HepG2 (cell line): ENCODE data around the gene RPS2. TPM values are rescaled to one million over a fixed set of nuclear protein-coding genes. Genes with fewer than 3 reads are reported as not detected.
A peak's percentile ranks its signal among the peaks of the same experiment; 100 is the strongest.

Source experiments
- CBX5 ChIP-seq: sonication (generic); formaldehyde crosslinking; IDR thresholded peaks from 2 replicates; pipeline ENCODE4 v1.4.0; 2020; ENCODE audit warnings: missing genetic modification reagents, borderline replicate concordance
- CHD2 ChIP-seq: IDR thresholded peaks from 2 replicates; pipeline ENCODE4 v1.6.1; 2011; ENCODE audit warnings: low read depth, low read length, improper control_type of control experiment
- CREM ChIP-seq, 2 experiments: sonication (generic) in 1 of 2; formaldehyde crosslinking in 1 of 2; IDR thresholded peaks; 2 replicates each; pipeline versions ENCODE4 v1.4.0 to v1.6.1; 2016 to 2020; ENCODE audit warnings: antibody characterized with exemption in 1 of 2, mild to moderate bottlenecking in 1 of 2, missing genetic modification reagents in 1 of 2
- FOXM1 ChIP-seq: sonication (generic); formaldehyde crosslinking; IDR thresholded peaks from 2 replicates; pipeline ENCODE4 v1.5.0; 2020; ENCODE audit warnings: missing genetic modification reagents
- HMG20A ChIP-seq: IDR thresholded peaks from 2 replicates; pipeline ENCODE4 v1.6.1; 2016; ENCODE audit warnings: borderline replicate concordance
- HNRNPK ChIP-seq: fragments of 200-400 bp; formaldehyde crosslinking; IDR thresholded peaks from 2 replicates; pipeline ENCODE4 v1.6.1; 2018; ENCODE audit warnings: low read length, low read depth, moderate library complexity, mild to moderate bottlenecking; ENCODE audit not compliant: poor library complexity, severe bottlenecking
- JUN ChIP-seq: sonication (generic); formaldehyde crosslinking; IDR thresholded peaks from 2 replicates; pipeline ENCODE4 v1.4.0; 2020; ENCODE audit warnings: mild to moderate bottlenecking, missing genetic modification reagents
- MTF1 ChIP-seq: sonication (generic); formaldehyde crosslinking; IDR thresholded peaks from 2 replicates; pipeline ENCODE4 v1.5.0; 2020; ENCODE audit warnings: missing genetic modification reagents
- NCOR1 ChIP-seq: fragments of 200-600 bp; sonication (generic); IDR thresholded peaks from 2 replicates; pipeline ENCODE4 v1.7.0; 2017; ENCODE audit warnings: antibody characterized with exemption, low read length, borderline replicate concordance
- NFYB ChIP-seq: sonication (generic); formaldehyde crosslinking; IDR thresholded peaks from 2 replicates; pipeline ENCODE4 v1.4.0; 2020; ENCODE audit warnings: missing genetic modification reagents
- RELA ChIP-seq: sonication (generic); formaldehyde crosslinking; IDR thresholded peaks from 2 replicates; pipeline ENCODE4 v1.4.0; 2020; ENCODE audit warnings: missing genetic modification reagents
- SCMH1 ChIP-seq: sonication (generic); formaldehyde crosslinking; IDR thresholded peaks from 2 replicates; pipeline ENCODE4 v1.9.0; 2021; ENCODE audit warnings: missing genetic modification reagents, mild to moderate bottlenecking, borderline replicate concordance
- SP5 ChIP-seq: IDR thresholded peaks from 2 replicates; pipeline ENCODE4 v1.6.1; 2016; ENCODE audit warnings: low read depth, borderline replicate concordance
- TRIM24 ChIP-seq: sonication (generic); formaldehyde crosslinking; IDR thresholded peaks from 2 replicates; pipeline ENCODE4 v1.8.0; 2022; ENCODE audit warnings: mild to moderate bottlenecking, missing genetic modification reagents
- ZNF572 ChIP-seq: sonication (generic); formaldehyde crosslinking; IDR thresholded peaks from 2 replicates; pipeline ENCODE4 v1.5.1; 2020; ENCODE audit warnings: mild to moderate bottlenecking, missing genetic modification reagents
- ZNF709 ChIP-seq: sonication (generic); formaldehyde crosslinking; IDR thresholded peaks from 2 replicates; pipeline ENCODE4 v1.5.0; 2020; ENCODE audit warnings: mild to moderate bottlenecking, missing genetic modification reagents
- polyA plus RNA-seq, 8 experiments: library from polyadenylated mRNA; depleted of rRNA in 3 of 8; stranded (reverse) in 7 of 8; unstranded in 1 of 8; fragments of >200 nt; fragmentation: Illumina TruSeq in 4 of 8; extraction: Trizol in 4 of 8; gene quantifications; 2 replicates each; pipeline versions ENCODE4 v1.2.1 to v1.2.3, GENCODE V29; 2011 to 2016; ENCODE audit warnings: low read depth in 4 of 8, missing spikeins in 1 of 8, mixed read lengths in 1 of 8; ENCODE audit not compliant: insufficient read depth in 1 of 8
- total RNA-seq, 5 experiments: library from RNA; depleted of rRNA; stranded (reverse); fragments of >200 nt; fragmentation: Illumina TruSeq; extraction: Trizol; gene quantifications; 2 replicates each; pipeline ENCODE4 v1.2.3, GENCODE V29; 2016; ENCODE audit warnings: low read depth in 1 of 5
- TF ChIP-seq, protein P1 (sequence below): sonication (generic); formaldehyde crosslinking; IDR thresholded peaks from 2 replicates; pipeline ENCODE4 v1.5.1; 2020; ENCODE audit warnings: mild to moderate bottlenecking, missing genetic modification reagents, moderate library complexity
- TF ChIP-seq, protein P2 (sequence below), 2 experiments: sonication (generic) in 1 of 2; formaldehyde crosslinking in 1 of 2; IDR thresholded peaks; 2 replicates each; pipeline versions ENCODE4 v1.4.0 to v1.6.1; 2018 to 2020; ENCODE audit warnings: missing genetic modification reagents in 2 of 2, borderline replicate concordance in 1 of 2, low read depth in 1 of 2, mild to moderate bottlenecking in 1 of 2, missing biosample characterization in 1 of 2
- TF ChIP-seq, protein P3 (sequence below): sonication (generic); formaldehyde crosslinking; IDR thresholded peaks from 2 replicates; pipeline ENCODE4 v1.4.0; 2020; ENCODE audit warnings: mild to moderate bottlenecking, low read depth, missing genetic modification reagents
- TF ChIP-seq, protein P4 (sequence below): sonication (generic); formaldehyde crosslinking; IDR thresholded peaks from 2 replicates; pipeline ENCODE4 v1.5.1; 2020; ENCODE audit warnings: mild to moderate bottlenecking, missing genetic modification reagents
- TF ChIP-seq, protein P5 (sequence below): sonication (generic); formaldehyde crosslinking; conservative IDR thresholded peaks from 2 replicates; pipeline ENCODE4 v1.4.0; 2020; ENCODE audit warnings: missing genetic modification reagents

The RPS2 gene
- total and polyA plus RNA-seq, 2 of the 13 experiments (the other 11 are each of a cell fraction or from before 2014, with no cell fraction given), result 1,908 to 4,514 TPM

DNA sequence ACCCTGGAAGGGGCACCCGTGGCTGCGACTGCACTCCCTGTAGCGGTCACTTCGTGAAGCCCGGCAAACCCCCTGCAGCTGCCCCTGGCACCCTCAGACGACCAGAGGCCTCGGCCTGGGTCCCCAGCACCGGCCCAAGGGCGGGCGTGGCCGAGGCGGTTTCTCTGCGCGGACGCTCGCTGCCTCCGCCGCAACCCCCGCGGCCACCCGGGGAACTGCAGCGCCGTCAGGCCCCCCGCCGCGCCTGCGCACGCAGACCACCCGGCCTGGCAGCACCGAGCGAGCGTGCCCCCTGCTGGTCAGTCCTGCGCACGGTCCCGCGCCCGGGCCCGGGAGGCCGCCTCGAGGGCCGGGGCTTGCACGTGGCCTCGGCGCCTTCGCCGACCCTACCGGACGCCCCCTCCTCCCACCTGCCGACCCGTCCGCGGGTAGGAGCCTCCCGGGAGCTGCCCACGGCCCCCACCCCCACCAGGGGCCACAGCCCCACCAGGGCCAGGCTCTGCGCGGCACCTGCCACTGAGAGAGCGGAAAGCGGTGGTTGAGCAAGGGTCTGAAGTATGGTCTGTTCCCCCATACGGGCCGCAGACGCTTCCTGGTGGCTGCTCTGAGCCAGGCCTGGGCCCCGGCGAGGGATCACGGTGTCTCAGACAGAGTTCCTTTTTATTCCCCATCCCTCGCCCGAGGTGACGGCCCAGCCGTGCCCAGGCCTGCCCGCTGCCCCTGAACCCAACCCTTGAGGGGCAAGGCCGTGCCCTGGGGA lies 34.9 kb downstream of the RPS2 start (continued):
- TF ChIP-seq CREM (IDR thresholded peaks at IDR 0.05) (no peak), CREM (CRISPR knock-in tag; IDR thresholded peaks at IDR 0.05) (no peak), SP5 (CRISPR knock-in tag) (no peak), CHD2 (no peak), TRIM24 (CRISPR knock-in tag) (no peak), JUN (CRISPR knock-in tag) (0 out of 2 replicates have a peak, but pooled peaks have one; percentile 62), ZNF572 (CRISPR knock-in tag) (no peak), CBX5 (CRISPR knock-in tag) (no peak), HMG20A (CRISPR knock-in tag) (no peak), FOXM1 (CRISPR knock-in tag) (peak; percentile 57; the same call in 1 of the 2 replicates), NCOR1 (no peak), MTF1 (no peak), SCMH1 (CRISPR knock-in tag) (no peak), RELA (CRISPR knock-in tag) (peak; percentile 93; the same call in 1 of the 2 replicates), NFYB (CRISPR knock-in tag) (no peak), ZNF709 (CRISPR knock-in tag) (peak; percentile 59; the same call in 1 of the 2 replicates), HNRNPK (peak; percentile 13)
- TF ChIP-seq, protein P1, sequence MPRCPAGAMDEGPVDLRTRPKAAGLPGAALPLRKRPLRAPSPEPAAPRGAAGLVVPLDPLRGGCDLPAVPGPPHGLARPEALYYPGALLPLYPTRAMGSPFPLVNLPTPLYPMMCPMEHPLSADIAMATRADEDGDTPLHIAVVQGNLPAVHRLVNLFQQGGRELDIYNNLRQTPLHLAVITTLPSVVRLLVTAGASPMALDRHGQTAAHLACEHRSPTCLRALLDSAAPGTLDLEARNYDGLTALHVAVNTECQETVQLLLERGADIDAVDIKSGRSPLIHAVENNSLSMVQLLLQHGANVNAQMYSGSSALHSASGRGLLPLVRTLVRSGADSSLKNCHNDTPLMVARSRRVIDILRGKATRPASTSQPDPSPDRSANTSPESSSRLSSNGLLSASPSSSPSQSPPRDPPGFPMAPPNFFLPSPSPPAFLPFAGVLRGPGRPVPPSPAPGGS (CRISPR knock-in tag), result peak; percentile 89; the same call in 1 of the 2 replicates
- TF ChIP-seq, protein P2, sequence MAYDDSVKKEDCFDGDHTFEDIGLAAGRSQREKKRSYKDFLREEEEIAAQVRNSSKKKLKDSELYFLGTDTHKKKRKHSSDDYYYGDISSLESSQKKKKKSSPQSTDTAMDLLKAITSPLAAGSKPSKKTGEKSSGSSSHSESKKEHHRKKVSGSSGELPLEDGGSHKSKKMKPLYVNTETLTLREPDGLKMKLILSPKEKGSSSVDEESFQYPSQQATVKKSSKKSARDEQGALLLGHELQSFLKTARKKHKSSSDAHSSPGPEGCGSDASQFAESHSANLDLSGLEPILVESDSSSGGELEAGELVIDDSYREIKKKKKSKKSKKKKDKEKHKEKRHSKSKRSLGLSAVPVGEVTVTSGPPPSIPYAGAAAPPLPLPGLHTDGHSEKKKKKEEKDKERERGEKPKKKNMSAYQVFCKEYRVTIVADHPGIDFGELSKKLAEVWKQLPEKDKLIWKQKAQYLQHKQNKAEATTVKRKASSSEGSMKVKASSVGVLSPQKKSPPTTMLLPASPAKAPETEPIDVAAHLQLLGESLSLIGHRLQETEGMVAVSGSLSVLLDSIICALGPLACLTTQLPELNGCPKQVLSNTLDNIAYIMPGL (CRISPR knock-in tag; IDR thresholded peaks at IDR 0.05; ENCODE audit: borderline replicate concordance in 1 of 2, low read depth in 1 of 2), result peak; percentile 90 to 94
- TF ChIP-seq, protein P3, sequence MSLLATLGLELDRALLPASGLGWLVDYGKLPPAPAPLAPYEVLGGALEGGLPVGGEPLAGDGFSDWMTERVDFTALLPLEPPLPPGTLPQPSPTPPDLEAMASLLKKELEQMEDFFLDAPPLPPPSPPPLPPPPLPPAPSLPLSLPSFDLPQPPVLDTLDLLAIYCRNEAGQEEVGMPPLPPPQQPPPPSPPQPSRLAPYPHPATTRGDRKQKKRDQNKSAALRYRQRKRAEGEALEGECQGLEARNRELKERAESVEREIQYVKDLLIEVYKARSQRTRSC, result peak; percentile 90; the same call in 1 of the 2 replicates
- TF ChIP-seq, protein P4, sequence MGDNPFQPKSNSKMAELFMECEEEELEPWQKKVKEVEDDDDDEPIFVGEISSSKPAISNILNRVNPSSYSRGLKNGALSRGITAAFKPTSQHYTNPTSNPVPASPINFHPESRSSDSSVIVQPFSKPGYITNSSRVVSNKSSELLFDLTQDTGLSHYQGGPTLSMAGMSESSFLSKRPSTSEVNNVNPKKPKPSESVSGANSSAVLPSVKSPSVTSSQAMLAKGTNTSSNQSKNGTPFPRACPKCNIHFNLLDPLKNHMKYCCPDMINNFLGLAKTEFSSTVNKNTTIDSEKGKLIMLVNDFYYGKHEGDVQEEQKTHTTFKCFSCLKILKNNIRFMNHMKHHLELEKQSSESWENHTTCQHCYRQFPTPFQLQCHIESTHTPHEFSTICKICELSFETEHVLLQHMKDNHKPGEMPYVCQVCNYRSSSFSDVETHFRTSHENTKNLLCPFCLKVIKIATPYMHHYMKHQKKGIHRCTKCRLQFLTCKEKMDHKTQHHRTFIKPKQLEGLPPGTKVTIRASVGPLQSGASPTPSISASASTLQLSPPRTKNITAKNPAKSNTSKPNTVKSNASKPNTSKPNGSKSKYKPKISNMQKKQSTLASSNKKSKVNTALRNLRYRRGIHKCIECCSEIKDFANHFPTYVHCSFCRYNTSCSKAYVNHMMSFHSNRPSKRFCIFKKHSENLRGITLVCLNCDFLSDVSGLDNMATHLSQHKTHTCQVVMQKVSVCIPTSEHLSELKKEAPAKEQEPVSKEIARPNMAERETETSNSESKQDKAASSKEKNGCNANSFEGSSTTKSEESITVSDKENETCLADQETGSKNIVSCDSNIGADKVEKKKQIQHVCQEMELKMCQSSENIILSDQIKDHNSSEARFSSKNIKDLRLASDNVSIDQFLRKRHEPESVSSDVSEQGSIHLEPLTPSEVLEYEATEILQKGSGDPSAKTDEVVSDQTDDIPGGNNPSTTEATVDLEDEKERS (CRISPR knock-in tag), result no peak
- TF ChIP-seq, protein P5, sequence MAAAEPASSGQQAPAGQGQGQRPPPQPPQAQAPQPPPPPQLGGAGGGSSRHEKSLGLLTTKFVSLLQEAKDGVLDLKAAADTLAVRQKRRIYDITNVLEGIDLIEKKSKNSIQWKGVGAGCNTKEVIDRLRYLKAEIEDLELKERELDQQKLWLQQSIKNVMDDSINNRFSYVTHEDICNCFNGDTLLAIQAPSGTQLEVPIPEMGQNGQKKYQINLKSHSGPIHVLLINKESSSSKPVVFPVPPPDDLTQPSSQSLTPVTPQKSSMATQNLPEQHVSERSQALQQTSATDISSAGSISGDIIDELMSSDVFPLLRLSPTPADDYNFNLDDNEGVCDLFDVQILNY, result peak; percentile 76
